Activated CD4-positive, alpha-beta memory T cell treated with anti-CD3 and anti-CD28 coated beads, Interleukin-2, amount 10 ng/mL, durations not matched to agents 7 days and 5 days (primary cell): ENCODE results near the gene HK1. TPM values are rescaled to one million over a fixed set of nuclear protein-coding genes. Genes with fewer than 3 reads are reported as not detected.
"Not testable (repeated sequence)": the region's sequence is repeated elsewhere in the genome, so short reads cannot be mapped to it uniquely, and the experiment has no call there.

Experiments
- CTCF ChIA-PET: fragments of 350-600 bp; sonication (Branson Sonifier 250); formaldehyde crosslinking; loops from one replicate; lab custom pipeline; 2021; ENCODE audit warnings: antibody characterized with exemption, inconsistent platforms; lab: Charles Lee
- POLR2A ChIA-PET: fragments of 350-600 bp; sonication (Branson Sonifier 250); formaldehyde crosslinking; loops from one replicate; lab custom pipeline; 2021; ENCODE audit warnings: antibody characterized with exemption; lab: Charles Lee
- DNase-seq: peaks from one replicate; pipeline ENCODE4 v3.0.0-alpha.2; 2020
- H3K27ac Mint-ChIP-seq: one replicate; pipeline ENCODE4 v1.8.0; 2021; ENCODE audit warnings: mild to moderate bottlenecking, mixed read lengths
- H3K27me3 Mint-ChIP-seq: one replicate; pipeline ENCODE4 v1.8.0; 2021; ENCODE audit warnings: mixed read lengths
- H3K36me3 Mint-ChIP-seq: one replicate; pipeline ENCODE4 v1.8.0; 2021; ENCODE audit warnings: low read depth, mixed read lengths
- H3K4me1 Mint-ChIP-seq: one replicate; pipeline ENCODE4 v1.8.0; 2021; ENCODE audit warnings: mixed read lengths
- H3K4me3 Mint-ChIP-seq: one replicate; pipeline ENCODE4 v1.8.0; 2021; ENCODE audit warnings: mild to moderate bottlenecking, mixed read lengths
- H3K9me3 Mint-ChIP-seq: one replicate; pipeline ENCODE4 v1.8.0; 2021; ENCODE audit warnings: mixed read lengths
- total RNA-seq, 2 experiments: library from RNA; stranded (reverse); gene quantifications; one replicate each; pipeline ENCODE4 v1.2.3, GENCODE V29; 2021

The HK1 gene
- total RNA-seq, 2 experiments from 2014 or later = 142 to 146 TPM

DNA sequence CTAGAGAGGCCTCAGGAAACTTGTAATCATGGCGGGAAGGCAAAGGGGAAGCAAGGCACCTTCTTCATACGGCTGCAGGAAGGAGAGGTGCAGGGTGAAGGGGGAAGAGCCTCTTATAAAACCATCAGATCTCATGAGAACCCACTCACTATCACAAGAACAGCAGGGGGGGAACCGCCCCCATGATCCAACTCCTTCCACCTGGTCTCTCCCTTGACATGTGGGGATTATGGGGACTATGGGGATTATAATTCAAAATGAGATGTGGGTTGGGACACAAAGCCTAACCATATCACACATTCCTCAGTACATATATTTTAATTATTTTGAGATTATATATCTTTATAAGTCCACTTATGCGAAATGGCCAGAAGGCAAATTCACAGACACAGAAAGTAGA is 8.9 kb downstream of the HK1 start:
- Mint-ChIP-seq H3K4me3 (no peak overlapping the region), H3K36me3 (no peaks in the 10 kb centered on the region), H3K27ac (no peak overlapping the region), H3K27me3 (peaks cover 11% of the 10 kb centered on the region), H3K4me1 (no peaks in the 10 kb centered on the region), H3K9me3 (no peaks in the 10 kb centered on the region)
- DNase-seq = no peak
- CTCF ChIA-PET = interaction anchor here (0.6 kb wide), 1 partner anchor 950 kb away, joined by 3 read pairs; no protein-coding TSS in a partner anchor
- POLR2A ChIA-PET = no interaction called here

- POLR2A ChIA-PET = no interaction called here
- no peak overlapping the region for H3K27ac Mint-ChIP-seq
- no peak overlapping the region for H3K4me3 Mint-ChIP-seq
- peaks cover 16% of the 10 kb centered on the region for H3K27me3 Mint-ChIP-seq
- CTCF ChIA-PET = interaction anchor here (0.6 to 1.2 kb wide), 2 partner anchors 19 to 48 kb away, joined by 3 to 5 read pairs; no protein-coding TSS in a partner anchor
- no peaks in the 10 kb centered on the region for H3K9me3 Mint-ChIP-seq
- no peaks in the 10 kb centered on the region for H3K36me3 Mint-ChIP-seq
- DNase-seq = no peak
- H3K4me1 Mint-ChIP-seq = peaks cover 1% of the 10 kb centered on the region
Observed at GRCh38 chr10:69290993-69291392, 12.7 kb downstream of the HK1 start.

- H3K4me1 Mint-ChIP-seq = peaks cover 1% of the 10 kb centered on the region
- CTCF ChIA-PET = interaction anchor here (1.2 kb wide), 1 partner anchor 50 kb away, joined by 3 read pairs; no protein-coding TSS in a partner anchor
- H3K36me3 Mint-ChIP-seq = no peaks in the 10 kb centered on the region
- DNase-seq = no peak
- no peaks in the 10 kb centered on the region for H3K9me3 Mint-ChIP-seq
- H3K4me3 Mint-ChIP-seq = no peak overlapping the region
- H3K27ac Mint-ChIP-seq = no peak overlapping the region
- POLR2A ChIA-PET = no interaction called here
- peaks cover 13% of the 10 kb centered on the region for H3K27me3 Mint-ChIP-seq
Observed at GRCh38 chr10:69292459-69292858, 14.2 kb downstream of the HK1 start.

DNA sequence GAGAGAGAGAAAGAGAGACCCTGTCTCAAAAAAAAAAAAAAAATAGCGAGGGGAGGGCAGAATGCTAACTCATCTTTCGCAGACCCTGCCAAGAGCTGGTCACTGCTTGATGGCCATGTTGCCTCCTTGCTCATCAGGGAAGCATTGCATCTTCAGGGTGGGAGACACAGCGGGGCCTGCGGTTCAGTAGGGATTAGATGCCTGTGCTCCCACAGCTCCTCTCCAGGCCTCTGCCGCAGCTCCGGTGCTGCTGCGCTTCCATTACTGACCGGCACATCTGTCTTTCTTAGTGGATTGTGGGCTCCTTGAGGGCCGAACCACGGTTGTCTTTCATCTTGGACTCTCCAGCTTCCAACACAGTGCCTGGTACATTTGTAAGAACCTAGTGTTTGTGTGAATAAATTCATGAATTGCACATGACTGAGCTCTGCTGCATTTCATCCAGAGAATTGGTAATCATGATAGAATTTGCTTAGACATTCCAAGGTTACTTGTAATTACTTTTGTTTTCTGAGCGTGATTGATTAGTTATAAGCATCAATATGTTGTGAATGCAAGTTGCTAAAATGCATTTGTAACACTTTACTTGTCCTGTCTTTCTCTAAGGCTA is 16.8 kb downstream of the HK1 start:
- no peaks in the 10 kb centered on the region for H3K36me3 Mint-ChIP-seq
- no peak for DNase-seq
- CTCF ChIA-PET = interaction anchor here (1.1 kb wide), 1 partner anchor 113 kb away, joined by 3 read pairs; no protein-coding TSS in a partner anchor
- peaks cover 1% of the 10 kb centered on the region for H3K4me1 Mint-ChIP-seq
- peaks cover 12% of the 10 kb centered on the region for H3K27me3 Mint-ChIP-seq
- H3K27ac Mint-ChIP-seq = no peak overlapping the region
- no peak overlapping the region for H3K4me3 Mint-ChIP-seq
- no peaks in the 10 kb centered on the region for H3K9me3 Mint-ChIP-seq
- POLR2A ChIA-PET = no interaction called here

DNA sequence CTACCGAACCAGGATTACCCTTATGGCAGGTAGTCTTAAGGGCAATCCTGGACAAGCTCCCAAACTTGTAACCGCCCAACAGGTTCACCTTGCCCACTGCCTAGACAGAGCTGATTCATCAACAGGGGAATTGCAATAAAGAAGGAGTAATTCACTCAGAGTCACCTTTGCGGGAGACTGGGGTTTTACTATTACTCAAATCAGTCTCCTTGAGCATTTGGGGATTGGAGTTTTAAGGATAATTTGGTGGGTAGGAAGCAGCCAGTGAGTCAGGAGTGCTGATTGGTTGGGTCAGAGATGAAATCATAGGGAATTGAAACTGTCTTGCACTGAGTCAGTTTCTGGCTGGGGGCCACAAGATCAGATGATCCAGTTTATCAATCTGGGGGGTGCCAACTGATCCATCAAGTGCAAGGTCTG is 25.3 kb downstream of the HK1 start:
- Mint-ChIP-seq H3K4me3 (no peak overlapping the region), H3K27me3 (peaks cover 2% of the 10 kb centered on the region), H3K4me1 (no peaks in the 10 kb centered on the region), H3K36me3 (no peaks in the 10 kb centered on the region), H3K9me3 (no peaks in the 10 kb centered on the region), H3K27ac (no peak overlapping the region)
- ChIA-PET CTCF (interaction anchor here (1.6 kb wide), 1 partner anchor 89 kb away, joined by 4 read pairs; no protein-coding TSS in a partner anchor), POLR2A (interaction anchor here (1.0 kb wide), 1 partner anchor 16 kb away, joined by 3 read pairs; no protein-coding TSS in a partner anchor)
- no peak for DNase-seq

DNA sequence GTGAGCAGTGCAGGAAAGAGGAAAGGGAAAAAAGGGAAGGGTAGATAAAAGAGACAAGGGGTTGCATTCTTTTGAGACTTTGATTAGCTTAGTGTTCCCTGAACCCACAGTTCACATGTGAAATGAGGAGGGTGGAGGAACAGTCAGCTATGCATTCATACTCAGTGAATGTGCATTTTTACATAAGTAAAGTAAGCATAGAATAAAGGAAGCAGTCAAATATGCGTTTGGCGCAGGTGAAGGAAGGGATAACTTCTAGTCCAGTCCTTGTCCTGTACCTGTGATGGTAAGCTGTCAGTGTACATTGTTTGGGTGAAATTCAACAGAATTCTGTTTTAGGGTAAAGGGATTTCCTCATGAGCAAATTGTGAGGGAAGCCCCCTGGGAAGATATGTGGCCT is 28.1 kb downstream of the HK1 start:
- peaks cover 2% of the 10 kb centered on the region for H3K27me3 Mint-ChIP-seq

GRCh38 chr10:69307434-69307833 is 29.1 kb downstream of the HK1 start:
- no peak overlapping the region for H3K4me3 Mint-ChIP-seq
- ChIA-PET CTCF (interaction anchor here (0.9 kb wide), 1 partner anchor 20 kb away, joined by 3 read pairs; no protein-coding TSS in a partner anchor), POLR2A (no interaction called here)
- H3K27me3 Mint-ChIP-seq = peaks cover 2% of the 10 kb centered on the region
- DNase-seq = no peak
- no peaks in the 10 kb centered on the region for H3K36me3 Mint-ChIP-seq
- H3K9me3 Mint-ChIP-seq = no peaks in the 10 kb centered on the region
- H3K27ac Mint-ChIP-seq = no peak overlapping the region
- no peaks in the 10 kb centered on the region for H3K4me1 Mint-ChIP-seq

More for the DNA sequence above, 28.1 kb downstream of the HK1 start:
- CTCF ChIA-PET = interaction anchor here (0.5 to 1.2 kb wide), 2 partner anchors 47 to 58 kb away, joined by 3 to 7 read pairs; no protein-coding TSS in a partner anchor
- DNase-seq = no peak
- Mint-ChIP-seq H3K4me1 (no peaks in the 10 kb centered on the region), H3K36me3 (no peaks in the 10 kb centered on the region), H3K4me3 (no peak overlapping the region), H3K27ac (no peak overlapping the region), H3K9me3 (no peaks in the 10 kb centered on the region)
- POLR2A ChIA-PET = no interaction called here

DNA sequence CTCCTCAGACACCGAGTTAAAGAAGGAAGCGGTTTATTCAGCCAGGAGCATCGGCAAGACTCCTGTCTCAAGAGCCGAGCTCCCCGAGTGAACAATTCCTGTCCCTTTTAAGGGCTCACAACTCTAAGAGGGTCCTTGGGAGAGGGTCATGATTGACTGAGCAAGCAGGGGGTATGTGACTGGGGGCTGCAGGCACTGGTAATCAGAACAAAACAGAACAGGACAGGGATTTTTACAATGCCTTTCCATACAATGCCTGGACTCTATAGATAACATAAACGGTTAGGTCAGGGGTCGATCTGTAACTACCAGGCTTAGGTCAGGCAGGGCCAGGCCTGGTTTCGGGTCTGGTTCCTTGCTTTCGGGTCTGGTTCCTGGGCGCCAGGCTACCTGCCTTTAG is 30.0 kb downstream of the HK1 start:
- H3K27me3 Mint-ChIP-seq, H3K36me3 Mint-ChIP-seq, H3K9me3 Mint-ChIP-seq, DNase-seq, CTCF ChIA-PET, H3K27ac Mint-ChIP-seq, POLR2A ChIA-PET, H3K4me3 Mint-ChIP-seq, H3K4me1 Mint-ChIP-seq: not testable (repeated sequence)

DNA sequence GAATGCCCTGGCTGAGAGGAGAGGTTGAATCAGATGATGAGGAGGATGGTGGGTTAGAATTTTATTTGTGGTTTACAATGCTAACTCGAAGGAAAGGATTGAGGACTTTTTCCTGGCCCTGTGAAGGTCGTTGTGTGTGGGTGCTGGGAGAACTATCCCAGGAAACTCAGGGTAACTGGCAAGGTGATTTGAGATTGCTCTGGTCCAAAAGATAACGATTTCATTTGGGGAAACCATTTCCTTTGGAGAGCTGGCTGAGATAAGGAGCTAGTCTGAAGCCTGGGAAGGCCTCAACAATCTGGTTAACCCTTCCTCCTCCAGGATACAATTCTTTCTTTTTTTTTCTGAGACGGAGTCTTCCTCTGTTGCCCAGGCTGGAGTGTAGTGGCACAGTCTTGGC is 33.0 kb downstream of the HK1 start:
- no peak overlapping the region for H3K4me3 Mint-ChIP-seq
- no peak overlapping the region for H3K27ac Mint-ChIP-seq
- DNase-seq = no peak
- H3K4me1 Mint-ChIP-seq = peaks cover 6% of the 10 kb centered on the region
- POLR2A ChIA-PET = no interaction called here
- no peaks in the 10 kb centered on the region for H3K36me3 Mint-ChIP-seq
- CTCF ChIA-PET = no interaction called here
- H3K9me3 Mint-ChIP-seq = no peaks in the 10 kb centered on the region
- no peaks in the 10 kb centered on the region for H3K27me3 Mint-ChIP-seq

- no peak for DNase-seq
- H3K4me1 Mint-ChIP-seq = peaks cover 15% of the 10 kb centered on the region
- no peak overlapping the region for H3K4me3 Mint-ChIP-seq
- H3K36me3 Mint-ChIP-seq = no peaks in the 10 kb centered on the region
- no peak overlapping the region for H3K27ac Mint-ChIP-seq
- no peaks in the 10 kb centered on the region for H3K27me3 Mint-ChIP-seq
- H3K9me3 Mint-ChIP-seq = no peaks in the 10 kb centered on the region
- POLR2A ChIA-PET = no interaction called here
- CTCF ChIA-PET = no interaction called here
Observed at GRCh38 chr10:69312528-69312927, 34.2 kb downstream of the HK1 start.

GRCh38 chr10:69315100-69315542 is 36.8 kb downstream of the HK1 start:
- Mint-ChIP-seq H3K27ac (no peak overlapping the region), H3K36me3 (peaks cover 11% of the 10 kb centered on the region), H3K9me3 (no peaks in the 10 kb centered on the region), H3K4me1 (peaks cover 27% of the 10 kb centered on the region), H3K27me3 (no peaks in the 10 kb centered on the region), H3K4me3 (no peak overlapping the region)
- CTCF ChIA-PET = no interaction called here
- POLR2A ChIA-PET = no interaction called here
- no peak for DNase-seq

DNA sequence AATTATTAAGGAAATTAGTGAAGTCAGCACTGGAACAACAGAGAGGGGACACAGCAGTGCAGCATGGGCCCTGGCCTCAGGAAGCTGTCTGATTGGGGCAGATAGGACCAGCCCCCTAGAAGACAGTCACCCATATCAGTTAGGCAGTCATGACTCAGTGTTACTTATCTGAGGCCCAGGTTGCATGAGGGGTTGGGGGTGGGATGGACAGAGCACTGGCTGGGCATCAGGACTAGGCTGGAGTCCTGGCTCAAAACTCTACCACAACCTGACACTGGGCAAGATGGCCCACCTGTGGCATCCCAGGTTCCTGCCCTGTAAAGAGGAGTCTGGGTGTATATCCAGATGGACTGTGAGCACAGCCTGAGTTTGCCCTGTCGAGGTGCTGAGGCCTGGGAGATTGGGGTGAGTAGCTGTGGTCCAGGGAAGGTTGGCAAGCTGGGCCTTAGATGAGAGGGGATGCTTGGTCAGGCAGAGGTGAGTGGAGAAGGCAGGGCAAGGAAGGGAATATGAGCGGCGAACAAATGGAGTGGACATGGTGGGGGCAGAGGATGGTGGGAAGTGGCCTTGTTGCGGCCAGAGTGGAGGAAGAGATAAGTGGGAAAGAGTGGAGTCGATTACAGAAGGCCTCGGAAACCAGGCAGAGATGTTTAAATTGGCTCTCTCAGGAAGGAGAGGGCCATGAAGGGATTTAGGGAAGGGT is 37.5 kb downstream of the HK1 start:
- Mint-ChIP-seq H3K4me1 (peaks cover 34% of the 10 kb centered on the region), H3K27me3 (no peaks in the 10 kb centered on the region), H3K9me3 (no peaks in the 10 kb centered on the region), H3K4me3 (no peak overlapping the region), H3K27ac (no peak overlapping the region), H3K36me3 (peaks cover 12% of the 10 kb centered on the region)
- DNase-seq = no peak
- ChIA-PET CTCF (interaction anchor here (1.7 kb wide), 1 partner anchor 73 kb away, joined by 3 read pairs; no protein-coding TSS in a partner anchor), POLR2A (no interaction called here)
